ENCODE data around the gene MYT1.

MYT1 gene

DNA sequence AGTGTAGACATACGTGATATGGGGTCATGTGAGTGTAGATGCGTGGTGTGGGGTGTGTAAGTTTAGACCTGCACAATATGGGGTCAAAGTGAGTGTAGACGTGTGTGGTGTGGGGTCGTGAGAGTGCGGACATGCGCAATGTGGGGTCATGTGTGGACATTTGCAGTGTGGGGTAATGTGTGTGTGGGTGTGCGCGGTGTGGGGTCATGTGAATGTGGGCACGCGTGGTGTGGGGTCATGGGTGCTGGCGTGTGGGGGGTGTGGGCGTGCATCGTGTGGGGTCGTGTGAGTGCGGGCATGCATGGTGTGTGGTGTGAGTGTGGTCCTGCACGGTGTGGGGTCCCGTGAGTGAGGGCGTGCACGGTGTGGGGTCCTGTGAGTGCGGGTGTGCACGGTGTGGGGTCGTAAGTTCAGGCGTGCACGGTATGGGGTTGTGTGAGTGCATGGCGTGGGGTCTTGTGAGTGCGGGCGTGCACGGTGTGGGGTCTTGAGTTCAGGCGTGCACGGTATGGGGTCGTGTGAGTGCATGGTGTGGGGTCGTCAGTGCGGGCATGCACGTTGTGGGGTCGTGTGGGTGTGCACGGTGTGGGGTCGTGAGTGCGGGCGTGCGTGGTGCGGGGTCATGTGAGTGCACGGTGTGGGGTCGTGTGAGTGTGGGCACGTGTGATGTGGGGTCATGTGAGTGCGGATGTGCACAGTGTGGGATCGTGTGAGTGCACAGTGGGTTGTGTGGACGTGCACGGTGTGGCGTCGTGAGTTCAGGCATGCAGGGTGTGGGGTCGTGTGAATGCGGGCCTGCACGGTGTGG, 105.6 kb downstream of the MYT1 start:
- H3K27ac ChIP-seq, result no peak overlapping the region
- TF ChIP-seq ZFX (IDR thresholded peaks at IDR 0.05) (no peak), CTCF (conservative IDR thresholded peaks at IDR 0.05) (no peak)

- H3K27ac ChIP-seq, result no peak overlapping the region
- TF ChIP-seq ZFX (IDR thresholded peaks at IDR 0.05) (no peak), CTCF (conservative IDR thresholded peaks at IDR 0.05) (no peak)
These were observed 107.4 kb downstream of the MYT1 start for GRCh38 chr20:64271636-64272035.

GRCh38 chr20:64273109-64273508, 108.9 kb downstream of the MYT1 start:
- H3K27ac ChIP-seq, result no peak overlapping the region
- TF ChIP-seq CTCF (conservative IDR thresholded peaks at IDR 0.05), result no peak
- TF ChIP-seq ZFX (IDR thresholded peaks at IDR 0.05), result no peak

DNA sequence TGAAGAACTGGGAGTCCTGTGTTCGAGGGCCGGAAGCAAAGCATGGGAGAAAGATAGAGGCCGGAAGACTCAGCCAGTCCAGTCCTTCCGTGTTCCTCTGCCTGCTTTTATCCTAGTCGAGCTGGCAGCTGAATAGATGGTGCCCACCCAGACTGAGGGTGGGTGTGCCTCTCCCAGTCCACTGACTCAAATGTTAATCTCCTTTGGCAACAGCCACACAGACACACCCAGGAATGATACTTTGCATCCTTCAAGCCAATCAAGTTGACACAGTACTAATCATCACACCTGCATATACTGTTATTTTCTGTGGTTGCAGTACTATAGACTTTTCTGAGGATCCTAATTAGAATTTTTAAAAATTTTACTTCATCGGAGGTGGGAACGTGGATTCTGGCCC, 112.6 kb downstream of the MYT1 start:
- H3K27ac ChIP-seq, result no peak overlapping the region
- no peak for TF ChIP-seq CTCF (conservative IDR thresholded peaks at IDR 0.05)
- TF ChIP-seq ZFX (IDR thresholded peaks at IDR 0.05), result no peak

GRCh38 chr20:64277571-64278316, 113.5 kb downstream of the MYT1 start:
- no peak for TF ChIP-seq ZFX (IDR thresholded peaks at IDR 0.05)
- TF ChIP-seq CTCF (conservative IDR thresholded peaks at IDR 0.05), result no peak
- no peak overlapping the region for H3K27ac ChIP-seq

GRCh38 chr20:64278317-64278681, 114.0 kb downstream of the MYT1 start:
- no peak overlapping the region for H3K27ac ChIP-seq
- TF ChIP-seq CTCF (conservative IDR thresholded peaks at IDR 0.05), result no peak
- no peak for TF ChIP-seq ZFX (IDR thresholded peaks at IDR 0.05)

DNA sequence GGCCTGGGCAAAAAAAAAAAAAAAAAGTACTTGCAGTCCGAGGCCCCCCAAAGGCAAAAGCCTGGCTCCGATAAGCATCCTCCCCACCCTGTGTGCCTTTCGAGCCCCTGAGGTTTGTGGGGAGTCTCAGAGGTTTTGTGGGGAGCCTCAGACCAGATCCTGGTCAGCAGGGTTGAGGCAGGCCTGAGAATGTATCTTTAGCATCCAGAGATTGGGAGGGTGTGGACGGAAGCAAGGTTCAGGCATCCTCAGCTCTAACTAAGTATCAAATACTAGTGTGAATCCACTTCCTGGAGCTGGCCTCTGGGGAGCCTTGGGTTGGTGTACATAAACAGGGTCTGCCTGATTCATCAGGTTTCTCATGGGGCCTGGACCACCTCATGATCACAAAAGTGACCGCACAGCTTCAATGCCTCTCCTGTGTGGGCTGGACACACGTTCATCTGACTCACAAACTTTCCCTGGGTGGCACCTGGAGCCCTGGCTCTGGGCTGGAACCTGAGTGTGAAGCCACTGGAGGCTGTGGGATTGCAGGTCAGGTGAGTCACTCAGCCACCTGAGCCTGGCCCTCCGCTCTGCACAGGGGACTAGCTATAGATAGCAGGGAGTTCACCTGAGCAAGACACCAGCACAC, 115.7 kb downstream of the MYT1 start:
- H3K27ac ChIP-seq, result no peak overlapping the region
- no peak for TF ChIP-seq ZFX (IDR thresholded peaks at IDR 0.05)
- no peak for TF ChIP-seq CTCF (conservative IDR thresholded peaks at IDR 0.05)
